Brain pericyte (primary cell): Measurements from ENCODE around the gene FMN1.
"Not testable (repeated sequence)": the region's sequence is repeated elsewhere in the genome, so short reads cannot be mapped to it uniquely, and the experiment has no call there.

Experiments used
- DNase-seq: peaks from one replicate; pipeline ENCODE4 v3.0.0-alpha.2; 2012; ENCODE audit warnings: low read depth, low spot score

Gene FMN1

GRCh38 chr15:33094336-33094735 lies 100.2 kb downstream of the FMN1 start:
- DNase-seq, result no peak

GRCh38 chr15:33093222-33093621 lies 101.3 kb downstream of the FMN1 start:
- no peak for DNase-seq

GRCh38 chr15:33091983-33092693 lies 102.4 kb downstream of the FMN1 start:
- DNase-seq, result no peak

GRCh38 chr15:33089878-33090757 lies 104.4 kb downstream of the FMN1 start:
- DNase-seq, result no peak

GRCh38 chr15:33089165-33089877 lies 105.2 kb downstream of the FMN1 start:
- DNase-seq, result no peak

- no peak for DNase-seq
Observed at GRCh38 chr15:33086500-33087121, 107.9 kb downstream of the FMN1 start.

DNA sequence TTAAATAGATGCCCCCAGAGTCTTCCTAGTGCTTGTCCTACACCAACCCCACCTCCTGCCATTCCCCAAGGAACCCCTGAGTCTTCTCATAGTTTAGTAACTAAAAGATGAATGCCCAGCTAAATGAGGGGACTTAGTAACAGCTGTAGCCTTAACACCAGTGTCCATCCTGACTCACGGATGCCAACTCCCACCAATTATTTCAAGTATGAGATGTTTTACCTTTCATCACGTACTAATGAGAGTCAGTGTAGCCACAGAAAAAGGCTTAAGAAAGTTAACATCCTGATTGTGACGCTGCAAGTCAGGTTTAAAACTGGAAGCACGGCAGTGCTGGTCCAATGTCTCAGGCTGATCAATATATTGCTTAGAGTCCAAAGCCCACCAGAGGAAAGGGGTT lies 109.9 kb downstream of the FMN1 start:
- no peak for DNase-seq

DNA sequence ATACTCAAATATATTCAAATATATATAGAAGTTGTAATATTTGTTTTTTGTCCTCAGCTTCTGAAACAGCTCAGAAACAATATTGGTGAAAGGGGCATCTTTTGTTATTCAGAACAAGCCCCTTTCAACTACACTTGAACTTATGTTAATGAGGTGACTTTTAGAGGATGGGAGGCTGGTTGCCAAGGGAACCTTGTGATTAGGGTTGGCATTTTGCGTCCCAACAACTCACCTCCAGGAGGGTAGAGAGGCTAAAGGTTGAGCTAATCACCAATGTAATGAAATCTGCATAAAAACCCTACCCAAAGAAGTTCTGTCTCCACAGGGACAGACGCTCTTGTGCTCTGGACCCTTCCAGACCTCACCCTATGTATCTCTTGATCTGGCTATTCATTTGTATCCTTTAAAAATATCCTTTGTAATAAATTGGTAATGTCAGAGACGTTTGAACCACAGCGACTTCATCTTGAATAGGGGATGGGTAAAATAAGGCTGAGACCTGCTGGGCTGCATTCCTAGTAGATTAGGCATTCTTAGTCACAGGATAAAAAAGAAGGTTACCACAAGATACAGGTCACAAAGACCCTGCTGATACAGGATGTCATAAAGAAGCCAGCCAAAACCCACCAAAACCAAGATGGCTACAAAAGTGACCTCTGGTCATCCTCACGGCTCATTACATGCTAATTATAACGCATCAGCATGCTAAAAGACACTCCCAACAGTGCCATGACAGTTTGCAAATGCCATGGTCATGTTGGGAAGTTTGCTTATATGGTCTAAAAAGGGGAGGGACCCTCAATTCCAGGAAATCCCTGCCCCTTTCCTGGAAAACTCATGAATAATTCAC lies 111.1 kb downstream of the FMN1 start:
- no peak for DNase-seq

DNA sequence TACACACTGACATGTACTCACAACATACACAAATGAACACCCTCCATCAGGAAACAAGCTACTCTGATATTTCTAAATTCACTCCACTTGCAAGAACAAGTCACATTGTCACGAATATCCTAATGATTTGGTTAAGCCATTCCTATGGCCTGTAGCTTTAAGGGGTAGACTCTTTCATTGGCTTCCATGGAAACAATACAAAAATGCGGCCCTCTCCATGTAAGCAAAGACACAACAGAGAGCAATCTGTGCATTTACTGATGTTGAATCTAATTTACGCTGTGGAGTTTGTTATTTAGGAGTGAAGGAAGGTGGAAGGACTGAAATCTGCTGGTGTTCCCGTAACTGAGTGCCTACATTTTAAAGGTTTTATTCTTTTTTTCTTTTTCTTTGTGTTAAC lies 114.5 kb downstream of the FMN1 start:
- no peak for DNase-seq

GRCh38 chr15:33078607-33079006 lies 115.9 kb downstream of the FMN1 start:
- DNase-seq, result no peak

GRCh38 chr15:33076937-33077336 lies 117.6 kb downstream of the FMN1 start:
- DNase-seq, result no peak

DNA sequence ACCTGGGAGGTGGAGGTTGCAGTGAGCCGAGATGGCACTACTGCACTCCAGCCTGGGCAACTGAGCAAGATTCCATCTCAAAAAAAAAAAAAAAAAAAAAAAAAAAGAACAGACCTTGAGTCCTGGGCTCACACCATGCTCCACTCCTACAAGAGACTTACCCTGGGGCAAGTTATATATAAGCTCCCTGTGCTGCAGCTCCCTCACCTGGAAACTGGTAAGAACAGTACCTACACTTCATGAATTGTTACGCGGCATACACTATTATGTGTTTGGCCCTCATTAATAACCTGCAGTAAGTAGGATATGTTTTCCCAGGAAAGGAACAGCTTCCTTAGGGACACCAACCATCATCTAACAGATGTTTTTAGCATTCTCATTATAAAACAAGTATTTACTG lies 119.6 kb downstream of the FMN1 start:
- no peak for DNase-seq

- no peak for DNase-seq
Observed at GRCh38 chr15:33074212-33074611, 120.3 kb downstream of the FMN1 start.

GRCh38 chr15:33071451-33071850 lies 123.1 kb downstream of the FMN1 start:
- DNase-seq, result no peak

GRCh38 chr15:33069903-33070302 lies 124.6 kb downstream of the FMN1 start:
- not testable (repeated sequence) for DNase-seq

GRCh38 chr15:33069161-33069560 lies 125.4 kb downstream of the FMN1 start:
- no peak for DNase-seq

GRCh38 chr15:33068511-33068990 lies 126.0 kb downstream of the FMN1 start:
- DNase-seq, result no peak

DNA sequence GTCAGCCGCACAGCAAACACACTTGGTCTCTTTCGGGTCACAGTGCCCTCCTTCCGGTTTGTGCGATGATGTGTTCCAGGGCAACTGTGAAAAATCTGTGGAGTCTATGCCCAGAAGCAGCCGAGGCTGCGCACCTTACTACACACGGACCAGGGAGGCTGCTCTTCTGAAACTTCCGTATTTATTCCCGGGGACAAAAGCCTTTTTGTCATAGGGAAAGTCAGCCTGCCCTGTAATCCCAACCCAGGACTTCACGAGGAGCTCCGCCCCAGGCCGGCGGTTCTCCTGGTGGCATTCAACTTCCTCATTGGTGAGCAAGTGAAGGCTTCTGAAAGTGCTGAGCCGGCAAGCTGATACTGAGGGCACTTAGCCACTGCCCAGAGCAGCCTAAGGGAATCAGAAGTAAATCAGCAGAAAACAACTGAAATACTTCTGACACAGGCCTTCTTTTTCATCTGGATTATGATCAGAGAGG lies 126.5 kb downstream of the FMN1 start:
- DNase-seq, result no peak

DNA sequence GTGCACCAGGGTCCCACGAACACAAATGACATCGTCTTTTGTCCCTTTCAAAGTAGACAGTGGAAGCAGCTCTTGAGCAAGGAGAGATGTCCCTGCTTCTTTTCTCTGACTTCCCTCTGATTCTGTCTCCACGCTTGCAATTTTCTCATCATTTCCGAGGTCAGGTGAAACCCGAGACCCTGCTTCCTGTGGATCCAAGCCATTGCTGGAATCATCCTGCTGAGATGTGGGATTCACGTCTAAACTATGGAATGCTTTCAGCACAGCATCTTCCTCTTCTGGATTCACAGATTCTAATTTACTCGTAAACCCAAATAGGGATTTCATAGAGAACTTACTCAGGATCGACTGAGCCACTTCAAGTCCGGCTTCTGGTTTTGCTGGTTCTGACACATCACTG lies 127.1 kb downstream of the FMN1 start:
- no peak for DNase-seq

- no peak for DNase-seq
Observed at GRCh38 chr15:33066584-33066983, 127.9 kb downstream of the FMN1 start.

DNA sequence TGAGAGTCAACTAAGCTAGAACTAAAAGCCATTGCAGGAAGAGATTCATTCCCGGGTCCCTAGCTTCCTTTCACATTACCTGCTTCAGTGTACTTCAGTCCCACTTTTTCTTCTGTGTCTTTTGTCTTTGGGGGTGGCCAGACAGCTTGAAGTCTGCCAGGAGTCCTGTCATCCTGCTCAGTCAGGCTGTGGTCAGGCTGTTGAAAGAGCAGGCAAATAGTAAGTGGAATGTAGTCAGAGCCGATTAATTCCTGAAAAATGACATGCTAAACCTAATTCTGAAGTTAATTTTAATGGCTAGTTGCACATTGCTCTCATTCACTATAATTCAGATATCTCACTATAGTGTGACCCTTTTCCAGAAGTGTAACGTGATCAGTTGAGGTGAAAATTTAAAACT lies 129.6 kb downstream of the FMN1 start:
- DNase-seq, result no peak
